Neural cell (in vitro differentiated cells): ENCODE results near the gene FAM3D.

Experiments used
- EZH2 ChIP-seq: fragments of 200-600, 300-800 bp; shearing (Covaris generic), sonication (generic); IDR thresholded peaks from 2 replicates; pipeline ENCODE4 v1.6.1; 2014; ENCODE audit warnings: antibody characterized with exemption, low read length, borderline replicate concordance, mild to moderate bottlenecking; ENCODE audit not compliant: insufficient read depth, poor library complexity, severe bottlenecking
- TF ChIP-seq, protein P1 (sequence below): IDR thresholded peaks from 2 replicates; pipeline ENCODE4 v1.6.1; 2012; ENCODE audit warnings: borderline replicate concordance
- TF ChIP-seq, protein P2 (sequence below): fragments of 450-650 bp; IDR thresholded peaks from 2 replicates; pipeline ENCODE4 v1.5.1; 2014; ENCODE audit warnings: antibody characterized with exemption, mild to moderate bottlenecking, moderate library complexity; ENCODE audit not compliant: poor library complexity, severe bottlenecking

DNA sequence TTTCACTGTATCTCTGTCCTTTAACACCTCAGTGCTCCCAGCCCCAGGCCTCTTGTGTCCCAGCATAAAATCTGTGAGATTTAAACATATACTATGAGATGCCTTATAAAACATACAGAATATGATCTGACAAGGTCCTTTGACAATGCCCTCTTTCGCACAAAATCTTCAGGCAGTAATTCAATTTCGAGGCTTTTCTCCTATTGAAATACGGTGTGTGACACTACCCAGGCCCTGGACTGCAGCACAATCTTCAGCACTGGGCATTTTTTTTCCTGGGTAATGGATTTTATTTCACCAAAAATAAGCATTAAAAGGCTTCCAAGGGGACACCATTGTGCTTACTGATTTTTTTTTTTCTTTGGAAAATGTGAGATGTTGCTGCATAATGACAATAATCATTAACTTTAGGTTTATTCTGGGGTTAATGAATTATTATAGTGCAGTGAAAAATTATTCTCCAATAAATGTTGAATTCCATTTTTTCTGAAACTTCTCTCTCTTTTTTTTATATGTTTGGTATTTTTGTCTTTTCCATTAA lies 40.9 kb upstream of the FAM3D start:
- TF ChIP-seq, protein P1, sequence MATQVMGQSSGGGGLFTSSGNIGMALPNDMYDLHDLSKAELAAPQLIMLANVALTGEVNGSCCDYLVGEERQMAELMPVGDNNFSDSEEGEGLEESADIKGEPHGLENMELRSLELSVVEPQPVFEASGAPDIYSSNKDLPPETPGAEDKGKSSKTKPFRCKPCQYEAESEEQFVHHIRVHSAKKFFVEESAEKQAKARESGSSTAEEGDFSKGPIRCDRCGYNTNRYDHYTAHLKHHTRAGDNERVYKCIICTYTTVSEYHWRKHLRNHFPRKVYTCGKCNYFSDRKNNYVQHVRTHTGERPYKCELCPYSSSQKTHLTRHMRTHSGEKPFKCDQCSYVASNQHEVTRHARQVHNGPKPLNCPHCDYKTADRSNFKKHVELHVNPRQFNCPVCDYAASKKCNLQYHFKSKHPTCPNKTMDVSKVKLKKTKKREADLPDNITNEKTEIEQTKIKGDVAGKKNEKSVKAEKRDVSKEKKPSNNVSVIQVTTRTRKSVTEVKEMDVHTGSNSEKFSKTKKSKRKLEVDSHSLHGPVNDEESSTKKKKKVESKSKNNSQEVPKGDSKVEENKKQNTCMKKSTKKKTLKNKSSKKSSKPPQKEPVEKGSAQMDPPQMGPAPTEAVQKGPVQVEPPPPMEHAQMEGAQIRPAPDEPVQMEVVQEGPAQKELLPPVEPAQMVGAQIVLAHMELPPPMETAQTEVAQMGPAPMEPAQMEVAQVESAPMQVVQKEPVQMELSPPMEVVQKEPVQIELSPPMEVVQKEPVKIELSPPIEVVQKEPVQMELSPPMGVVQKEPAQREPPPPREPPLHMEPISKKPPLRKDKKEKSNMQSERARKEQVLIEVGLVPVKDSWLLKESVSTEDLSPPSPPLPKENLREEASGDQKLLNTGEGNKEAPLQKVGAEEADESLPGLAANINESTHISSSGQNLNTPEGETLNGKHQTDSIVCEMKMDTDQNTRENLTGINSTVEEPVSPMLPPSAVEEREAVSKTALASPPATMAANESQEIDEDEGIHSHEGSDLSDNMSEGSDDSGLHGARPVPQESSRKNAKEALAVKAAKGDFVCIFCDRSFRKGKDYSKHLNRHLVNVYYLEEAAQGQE = no peak
- TF ChIP-seq EZH2 = no peak
- TF ChIP-seq, protein P2, sequence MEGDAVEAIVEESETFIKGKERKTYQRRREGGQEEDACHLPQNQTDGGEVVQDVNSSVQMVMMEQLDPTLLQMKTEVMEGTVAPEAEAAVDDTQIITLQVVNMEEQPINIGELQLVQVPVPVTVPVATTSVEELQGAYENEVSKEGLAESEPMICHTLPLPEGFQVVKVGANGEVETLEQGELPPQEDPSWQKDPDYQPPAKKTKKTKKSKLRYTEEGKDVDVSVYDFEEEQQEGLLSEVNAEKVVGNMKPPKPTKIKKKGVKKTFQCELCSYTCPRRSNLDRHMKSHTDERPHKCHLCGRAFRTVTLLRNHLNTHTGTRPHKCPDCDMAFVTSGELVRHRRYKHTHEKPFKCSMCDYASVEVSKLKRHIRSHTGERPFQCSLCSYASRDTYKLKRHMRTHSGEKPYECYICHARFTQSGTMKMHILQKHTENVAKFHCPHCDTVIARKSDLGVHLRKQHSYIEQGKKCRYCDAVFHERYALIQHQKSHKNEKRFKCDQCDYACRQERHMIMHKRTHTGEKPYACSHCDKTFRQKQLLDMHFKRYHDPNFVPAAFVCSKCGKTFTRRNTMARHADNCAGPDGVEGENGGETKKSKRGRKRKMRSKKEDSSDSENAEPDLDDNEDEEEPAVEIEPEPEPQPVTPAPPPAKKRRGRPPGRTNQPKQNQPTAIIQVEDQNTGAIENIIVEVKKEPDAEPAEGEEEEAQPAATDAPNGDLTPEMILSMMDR = no peak
